Tibial nerve (tissue), 4 donors: ENCODE results near the gene SNAPC4.

Experiments used
- CTCF ChIP-seq, 5 experiments: fragments of 200-600 bp in 3 of 5; fragments of 450-650 bp in 2 of 5; sonication (generic) in 3 of 5; IDR thresholded peaks; one replicate each; pipeline ENCODE4 v1.5.1; 2016 to 2019; ENCODE audit warnings: antibody characterized with exemption in 5 of 5, mild to moderate bottlenecking in 3 of 5, moderate library complexity in 2 of 5
- EP300 ChIP-seq, 2 donors: sonication (generic); formaldehyde crosslinking; IDR thresholded peaks; one replicate each; pipeline ENCODE4 v1.6.1; 2017; ENCODE audit warnings: antibody characterized with exemption in 2 of 2, mild to moderate bottlenecking in 1 of 2

GRCh38 chr9:136354592-136355085 lies 45.3 kb downstream of the SNAPC4 start:
- no peak for TF ChIP-seq EP300 (IDR thresholded peaks at IDR 0.05)
- no peak for TF ChIP-seq CTCF (IDR thresholded peaks at IDR 0.05)
